Hematopoietic multipotent progenitor cell treated with erythropoietin and hydrocortisone succinate and interleukin-3 and kit ligand, for 6 days (in vitro differentiated cells): ENCODE measurements around the gene MCEMP1.

Source experiments
- DNase-seq: peaks from one replicate; pipeline ENCODE4 v3.0.0-alpha.2; 2015

MCEMP1 gene

DNA sequence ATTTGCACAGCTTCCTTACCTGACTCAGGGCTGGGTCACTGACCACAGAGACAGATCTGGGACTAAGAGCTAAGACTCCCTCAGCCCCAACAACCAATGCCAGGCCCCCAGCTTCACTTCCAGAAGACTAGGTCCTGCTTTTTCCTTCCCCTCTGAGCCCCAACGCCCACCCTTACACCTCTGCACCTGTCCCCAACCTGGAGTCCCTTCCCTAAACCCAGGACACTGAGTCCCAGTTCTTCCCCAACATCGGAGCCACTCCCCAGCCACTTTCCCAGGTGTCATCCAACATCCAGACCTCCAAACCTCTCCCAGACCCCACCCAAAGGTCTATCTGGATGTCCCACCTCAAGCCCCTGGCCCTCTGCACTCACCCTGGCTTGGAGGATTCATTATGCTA is 22.1 kb downstream of the MCEMP1 start:
- no peak for DNase-seq

DNA sequence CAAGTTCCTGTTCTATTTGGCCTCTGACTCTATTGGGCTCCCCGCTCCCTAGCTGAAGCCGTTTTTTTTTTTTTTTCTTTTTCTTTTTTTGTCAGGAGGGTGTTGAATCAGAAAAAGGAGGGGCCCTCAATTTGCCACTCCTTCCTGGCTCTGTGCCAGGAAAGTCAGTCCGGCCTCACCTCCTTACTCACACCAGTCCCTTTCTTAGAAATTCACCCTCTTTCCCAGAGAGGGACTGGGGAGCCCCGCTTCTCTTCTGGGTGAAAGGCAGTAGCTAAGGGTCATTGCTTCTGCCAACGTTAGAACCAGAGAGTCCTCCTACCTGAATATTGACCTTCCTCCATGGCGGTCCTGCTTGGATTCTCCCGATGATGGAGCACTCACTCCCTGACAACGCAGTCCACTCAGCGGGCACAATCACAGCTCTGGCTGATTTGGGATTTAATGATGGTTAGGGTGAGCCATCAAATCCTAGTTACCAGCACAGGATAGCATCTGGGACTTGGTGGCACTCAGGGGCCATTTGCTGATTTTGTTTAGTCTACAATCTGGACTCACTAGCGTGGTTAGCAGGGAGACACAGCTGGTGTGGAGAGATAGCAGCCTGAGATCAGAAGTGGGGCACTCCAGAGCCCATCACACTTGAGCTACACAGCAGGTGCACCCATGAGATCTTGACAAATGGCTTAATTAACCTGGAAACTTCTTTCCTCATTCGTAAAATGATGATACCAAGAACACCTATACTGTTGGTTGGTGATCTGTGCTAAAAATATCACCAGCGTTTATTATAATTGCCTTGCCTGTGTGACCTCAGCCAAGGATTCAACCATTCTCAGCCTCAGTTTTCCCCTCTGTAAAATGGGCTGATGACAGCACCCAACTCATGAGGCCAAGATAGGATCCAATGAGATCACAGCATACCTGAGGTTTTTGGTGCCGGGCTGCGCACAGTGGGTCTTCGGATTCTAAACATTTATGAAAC is 22.8 kb downstream of the MCEMP1 start:
- DNase-seq, result peak; percentile 62

DNA sequence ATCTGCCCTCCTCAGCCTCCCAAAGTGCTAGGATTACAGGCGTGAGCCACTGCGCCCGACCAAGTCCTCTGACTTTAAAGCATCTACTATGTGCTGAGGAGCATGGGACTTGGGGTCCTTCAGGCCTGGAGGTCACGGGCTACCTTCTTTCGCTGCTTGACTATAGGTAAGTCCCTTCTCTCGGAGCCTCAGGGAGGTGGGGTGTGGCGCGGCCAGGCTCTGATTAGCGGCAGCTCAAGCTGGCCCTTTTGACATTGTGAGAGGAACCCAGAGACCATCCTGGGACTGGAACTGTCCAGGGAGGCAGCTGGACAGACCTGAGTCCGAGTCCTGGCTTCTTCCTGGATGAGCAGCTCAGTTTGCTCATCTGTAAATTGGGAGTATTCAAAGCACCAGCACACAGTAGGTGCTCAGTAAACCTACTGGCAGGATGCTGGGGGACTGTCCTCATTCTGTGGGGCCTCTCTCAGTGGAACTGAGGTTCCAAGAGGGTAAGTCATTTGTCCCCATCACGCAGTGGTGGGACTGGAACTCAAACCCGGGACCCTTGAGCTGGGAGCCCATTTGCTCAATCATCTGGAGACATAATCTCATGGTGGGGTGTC is 24.3 kb downstream of the MCEMP1 start:
- no peak for DNase-seq

DNA sequence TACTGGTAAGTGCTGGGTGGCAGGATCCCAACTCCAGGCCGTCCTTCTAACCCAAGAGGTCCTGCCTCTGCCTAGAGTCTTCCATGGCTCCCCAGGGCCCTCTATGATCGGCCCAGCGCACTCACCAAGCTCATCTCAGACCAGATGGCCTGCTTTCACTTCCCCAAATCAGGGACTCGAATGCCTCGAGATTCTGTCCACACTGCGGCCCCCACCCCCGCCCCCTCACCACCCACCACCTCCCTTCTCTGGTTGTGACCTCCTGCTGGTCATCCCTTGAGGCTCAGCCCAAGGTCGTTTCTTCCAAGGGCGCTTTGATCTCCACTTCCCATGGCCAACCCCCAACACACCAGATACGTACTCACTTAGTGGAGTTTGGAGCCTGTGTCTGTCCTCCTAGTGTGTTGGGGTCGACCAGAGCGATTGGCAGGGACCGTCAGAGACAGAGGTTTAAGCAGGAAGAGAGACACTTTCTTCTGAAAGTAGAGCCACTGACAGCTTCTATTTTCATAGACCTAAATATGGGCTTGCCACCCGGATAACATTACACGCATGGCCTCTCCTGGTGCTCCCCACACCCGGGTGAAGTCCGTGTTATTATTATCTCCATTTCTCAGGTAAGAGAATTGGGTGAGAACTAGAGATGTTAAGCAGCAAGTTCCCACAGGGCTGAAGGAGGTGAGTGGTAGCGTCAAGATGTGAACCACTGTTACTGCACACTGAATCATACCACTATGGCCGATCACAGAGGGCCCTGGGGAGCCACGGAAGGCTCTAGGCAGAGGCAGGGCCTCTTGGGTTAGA is 25.0 kb downstream of the MCEMP1 start, which contains the start of gene FCER2:
Gene FCER2 (minus strand): TSS at position 478 of the 804 bp plus-strand sequence. CDS start 2,371 bp downstream, outside the sequence.
- no peak for DNase-seq

DNA sequence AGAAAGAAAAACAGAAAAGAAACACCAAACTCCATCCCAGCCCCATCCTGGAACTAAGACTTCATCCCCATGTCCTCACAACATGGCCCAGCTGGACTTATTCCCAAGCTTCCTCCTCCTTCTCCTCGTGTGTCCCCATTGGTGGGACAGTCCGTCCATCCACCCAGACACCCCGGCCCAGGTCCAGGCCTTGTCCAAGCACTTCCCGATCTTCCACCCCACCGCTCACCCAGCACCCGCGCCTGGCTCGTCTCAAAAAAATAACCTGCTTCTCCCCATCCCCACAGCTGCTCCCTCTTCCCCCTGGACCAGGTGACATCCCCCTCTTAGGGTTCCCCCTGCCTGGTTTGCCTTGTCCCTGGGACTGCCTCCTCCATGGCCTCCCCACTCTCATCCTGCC is 26.4 kb downstream of the MCEMP1 start:
- DNase-seq, result no peak

DNA sequence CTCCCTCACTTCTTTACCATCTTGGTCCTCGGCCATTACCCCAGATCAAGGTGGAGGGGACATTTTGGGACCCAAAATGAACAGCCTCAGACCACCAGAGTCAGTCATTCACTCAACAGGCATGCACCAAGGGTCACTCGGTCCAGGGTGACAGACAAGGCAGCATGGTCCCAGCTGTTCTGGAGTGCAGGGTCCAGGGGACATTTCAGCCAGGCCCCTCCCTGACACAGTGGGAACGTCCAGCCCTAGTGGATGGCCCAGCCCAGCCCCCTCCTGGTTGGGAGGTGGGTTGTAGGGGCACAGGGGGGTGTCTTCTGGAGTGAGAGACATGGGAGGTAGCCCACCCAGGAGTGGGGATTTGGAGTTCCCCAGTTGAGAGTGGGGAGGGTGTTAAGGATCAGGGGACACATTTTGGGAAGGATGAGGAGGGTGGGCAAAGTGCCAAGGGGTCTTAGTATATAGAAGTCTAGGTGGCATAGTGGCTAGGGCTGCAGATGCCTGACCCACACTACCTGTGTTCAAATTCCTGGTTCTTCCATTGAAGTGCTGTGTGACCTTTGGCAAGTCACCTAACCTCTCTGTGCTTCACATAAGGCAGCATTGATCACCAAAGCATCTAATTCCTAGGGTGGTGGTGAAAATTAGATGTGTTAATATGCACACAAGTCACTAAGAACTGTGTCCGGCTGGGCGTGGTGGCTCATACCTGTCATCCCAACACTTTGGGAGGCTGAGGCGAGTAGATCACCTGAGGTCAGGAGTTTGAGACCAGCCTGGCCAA is 27.6 kb downstream of the MCEMP1 start:
- no peak for DNase-seq

DNA sequence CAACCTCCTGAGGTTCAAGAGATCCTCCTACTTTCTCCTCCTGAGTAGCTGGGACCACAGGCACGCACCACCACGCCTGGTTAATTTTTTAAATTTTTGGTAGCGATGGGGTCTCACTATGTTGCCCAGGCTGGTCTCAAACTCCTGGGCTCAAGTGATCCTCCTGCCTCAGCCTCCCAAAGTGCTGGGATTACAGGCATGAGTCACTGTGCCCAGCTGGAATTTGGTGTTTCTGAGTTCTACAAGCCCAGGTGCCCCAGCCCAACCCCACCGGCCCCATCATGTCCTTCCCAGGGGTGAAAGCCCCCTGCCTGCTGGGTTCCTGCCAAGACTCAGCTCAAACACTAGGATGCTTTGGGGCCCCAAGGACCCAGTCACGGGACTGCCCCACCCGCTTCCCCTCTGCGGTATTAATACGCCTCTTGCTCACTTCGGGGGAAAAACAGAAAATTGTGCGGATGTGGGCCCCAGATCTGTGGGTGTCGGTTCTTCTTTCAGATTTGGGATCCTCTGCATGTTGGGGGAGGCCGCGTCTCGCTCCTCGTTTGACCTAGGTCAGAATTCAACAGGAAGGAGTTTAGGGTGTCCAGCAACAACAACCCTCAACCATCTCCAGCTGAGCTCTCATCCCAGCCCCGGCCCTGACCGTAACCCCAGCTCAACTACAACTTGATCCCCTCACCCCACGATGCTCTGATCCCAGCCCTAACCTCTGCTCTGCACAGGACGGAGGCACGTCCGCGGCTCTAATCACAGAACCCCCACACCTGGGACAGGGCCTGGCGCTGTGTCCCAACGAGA is 28.7 kb downstream of the MCEMP1 start:
- peak; percentile 66 for DNase-seq

DNA sequence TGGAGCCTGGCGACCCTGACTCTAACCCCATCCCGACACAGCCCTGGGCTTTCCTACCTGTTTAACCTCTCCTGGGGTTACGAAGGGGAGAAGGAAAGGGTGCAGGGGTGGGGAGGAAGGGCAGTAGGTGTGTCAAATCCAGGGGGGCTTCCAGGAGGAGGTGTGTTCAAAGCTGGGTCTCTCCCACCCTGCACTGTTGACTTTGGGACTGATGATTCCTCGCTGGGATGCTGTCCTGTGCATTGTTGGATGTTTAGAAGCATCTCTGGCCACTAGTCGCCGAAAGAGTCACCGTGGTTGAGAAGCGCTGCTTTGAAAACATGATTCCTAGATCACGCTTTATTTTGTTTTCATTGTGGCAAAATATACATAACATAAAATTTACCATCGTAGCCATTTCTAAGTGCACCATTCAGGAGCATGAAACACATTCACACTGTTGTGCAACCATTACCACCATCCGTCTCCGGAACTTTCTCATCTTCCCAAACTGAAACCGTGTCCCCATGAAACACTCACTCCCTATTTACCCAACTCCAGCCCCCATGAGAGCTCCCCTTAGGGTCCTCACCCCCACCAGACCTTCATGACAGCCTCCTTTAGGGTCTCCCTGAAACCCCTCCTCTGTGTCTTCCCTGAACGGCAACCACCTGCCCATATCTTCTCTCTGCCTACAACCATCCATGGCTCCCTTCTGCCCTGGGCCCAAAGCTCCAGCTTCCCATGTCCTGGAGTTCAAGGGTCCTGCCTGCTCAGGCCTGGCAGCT is 29.5 kb downstream of the MCEMP1 start:
- DNase-seq, result no peak

DNA sequence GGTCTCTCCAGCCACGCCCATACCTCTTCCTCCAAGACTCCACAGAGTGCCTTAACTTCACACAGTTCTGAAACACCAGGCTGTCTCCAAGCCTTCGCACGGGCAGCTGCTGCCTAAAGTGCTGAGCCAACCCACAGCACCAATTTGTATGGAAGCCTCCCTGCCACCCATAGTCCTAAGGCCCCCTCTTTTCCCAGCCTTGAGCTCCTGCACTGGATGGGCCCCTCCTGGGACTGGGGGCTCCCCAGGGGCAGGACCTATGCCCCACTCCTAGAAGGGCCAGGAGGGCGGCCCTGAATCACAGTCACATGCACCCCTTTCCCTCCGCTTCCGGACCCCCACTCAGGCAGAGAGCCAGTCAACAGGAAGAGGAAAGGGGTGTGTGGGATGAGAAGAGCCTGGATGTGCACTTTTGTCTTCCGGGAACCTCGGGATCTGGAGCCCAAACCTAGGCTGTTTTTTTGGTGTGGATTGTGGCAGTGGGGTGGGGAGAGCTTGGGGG is 30.1 kb downstream of the MCEMP1 start:
- DNase-seq, result no peak

DNA sequence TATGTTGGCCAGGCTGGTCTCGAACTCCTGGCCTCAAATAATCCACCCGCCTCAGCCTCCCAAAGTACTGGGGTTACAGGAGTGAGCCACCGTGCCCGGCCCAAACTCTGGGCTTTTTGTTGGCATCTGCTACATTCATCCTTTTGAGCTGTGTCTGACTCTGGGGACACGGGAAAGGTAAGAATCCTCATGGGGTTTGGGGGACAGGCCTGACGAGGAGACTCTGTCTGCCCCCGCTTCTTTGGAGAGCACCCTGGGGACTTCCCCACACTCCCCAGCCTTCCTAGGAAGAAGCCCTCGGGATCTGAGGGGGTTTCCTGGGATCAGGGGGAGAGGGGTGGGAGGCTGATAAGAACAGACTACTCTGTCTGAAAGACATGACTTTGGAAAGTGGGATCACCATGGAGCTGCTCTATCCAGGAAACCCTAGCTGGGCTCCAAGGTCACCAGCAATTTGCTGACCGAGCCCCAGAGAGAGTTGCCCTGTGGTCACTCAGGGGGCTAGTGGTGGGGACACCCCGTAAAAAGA is 33.1 kb downstream of the MCEMP1 start:
- DNase-seq, result no peak

DNA sequence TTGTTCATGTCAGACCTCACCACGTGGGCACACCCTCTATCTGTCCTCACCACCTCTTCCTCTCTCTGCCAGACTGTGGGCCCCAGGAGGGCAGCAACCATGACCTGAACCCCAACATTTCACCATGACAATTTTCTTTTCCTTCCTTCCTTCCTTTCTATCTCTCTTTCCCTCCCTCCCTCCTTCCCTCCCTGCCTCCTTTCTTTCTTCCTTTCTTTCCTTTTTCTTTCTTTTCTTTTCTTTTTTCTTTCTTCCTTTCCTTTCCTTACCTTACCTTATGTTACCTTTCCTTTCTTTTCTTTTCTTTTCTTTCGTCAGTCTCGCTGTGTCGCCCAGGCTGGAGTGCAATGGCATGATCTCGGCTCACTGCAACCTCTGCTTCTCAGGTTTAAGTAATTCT is 33.7 kb downstream of the MCEMP1 start:
- DNase-seq, result no peak

DNA sequence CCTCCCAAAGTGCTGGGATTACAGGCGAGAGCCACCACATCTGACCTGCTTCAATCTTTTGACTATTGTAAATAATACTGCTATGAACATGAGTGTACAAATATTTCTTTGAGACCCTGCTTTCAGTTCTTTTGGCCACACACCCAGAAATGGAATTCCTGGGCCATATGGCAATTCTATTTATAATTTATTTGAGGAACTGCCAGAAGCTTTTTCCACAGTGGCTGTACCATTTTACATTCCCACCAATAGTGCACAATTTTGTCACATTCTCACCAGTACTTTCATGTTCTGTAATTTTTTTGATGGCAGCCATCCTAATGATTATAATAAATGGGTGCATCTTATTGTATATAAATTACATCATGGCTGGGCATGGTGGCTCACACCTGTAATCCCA is 38.8 kb downstream of the MCEMP1 start:
- DNase-seq, result no peak

DNA sequence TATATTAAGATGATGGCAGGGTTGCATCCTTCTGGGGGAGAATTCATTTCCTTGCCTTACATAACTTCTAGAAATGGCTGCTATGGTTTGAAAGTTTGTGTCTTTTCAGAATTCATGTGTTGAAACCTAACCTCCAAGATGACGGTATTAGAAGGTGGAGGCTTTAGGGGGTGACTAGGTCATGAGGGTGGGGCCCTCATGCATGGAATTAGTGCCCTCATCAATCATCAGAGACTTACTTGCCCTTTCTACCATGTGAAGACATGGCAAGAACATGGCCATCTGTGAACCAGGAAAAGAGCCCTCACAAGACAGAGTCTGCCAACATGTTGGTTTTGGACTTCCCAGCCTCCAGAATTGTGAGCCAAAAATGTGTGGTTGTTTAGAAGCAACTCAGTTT is 39.9 kb downstream of the MCEMP1 start:
- DNase-seq, result no peak

DNA sequence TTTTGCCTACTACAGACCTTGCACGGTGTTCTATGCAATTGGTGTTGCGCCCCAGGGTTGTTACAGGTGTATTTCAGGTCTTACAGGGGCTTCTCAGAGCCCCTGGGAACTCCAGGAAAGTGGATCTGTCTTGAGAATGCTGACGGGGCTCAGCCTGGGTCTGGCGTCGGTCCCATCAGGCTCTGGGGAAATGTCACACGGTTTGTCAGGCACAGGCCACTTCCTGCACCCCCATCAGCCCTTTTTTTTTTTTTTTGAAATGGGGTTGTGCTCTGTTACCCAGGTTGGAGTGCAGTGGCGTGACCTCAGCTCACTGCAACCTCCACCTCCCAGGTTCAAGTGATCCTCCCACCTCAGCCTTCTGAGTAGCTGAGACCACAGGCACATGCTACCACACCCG is 41.8 kb downstream of the MCEMP1 start:
- no peak for DNase-seq

DNA sequence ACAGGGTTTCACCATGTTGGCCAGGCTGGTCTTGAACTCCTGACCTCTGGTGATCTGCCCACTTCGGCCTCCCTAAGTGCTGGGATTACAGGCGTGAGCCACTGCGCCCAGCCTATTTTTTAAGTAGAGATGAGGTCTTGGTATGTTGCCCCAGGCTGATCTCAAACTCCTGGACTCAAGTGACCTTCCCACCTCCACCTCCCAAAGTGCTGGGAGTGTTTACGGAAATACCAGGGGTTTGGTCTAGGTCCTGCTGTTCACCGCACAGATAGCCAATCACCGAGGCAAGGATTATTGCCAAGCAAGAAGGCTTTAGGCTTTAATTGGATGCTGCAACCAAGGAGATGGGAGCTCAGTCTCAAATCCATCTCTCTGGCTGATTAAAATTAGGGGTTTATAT is 43.5 kb downstream of the MCEMP1 start:
- DNase-seq, result no peak

DNA sequence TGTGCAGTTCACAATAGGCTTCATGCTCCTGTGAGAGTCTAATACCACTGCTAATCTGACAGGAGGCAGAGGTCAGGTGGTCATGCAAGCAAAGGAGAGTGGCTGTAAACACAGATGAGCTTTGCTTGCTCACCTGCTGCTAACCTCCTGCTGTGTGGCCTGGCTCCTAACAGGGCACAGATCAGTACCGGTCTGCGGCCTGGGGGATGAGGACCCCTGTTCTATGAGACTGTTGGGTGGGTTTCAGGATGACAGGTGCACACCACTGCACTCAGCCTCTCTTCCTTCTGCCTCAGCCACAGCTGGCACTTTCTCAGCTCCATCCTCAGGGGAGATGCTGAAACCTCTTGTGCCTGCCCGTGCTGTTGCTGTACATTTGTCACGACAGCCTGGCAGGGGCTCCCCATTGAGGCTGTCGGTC is 45.4 kb downstream of the MCEMP1 start:
- no peak for DNase-seq

DNA sequence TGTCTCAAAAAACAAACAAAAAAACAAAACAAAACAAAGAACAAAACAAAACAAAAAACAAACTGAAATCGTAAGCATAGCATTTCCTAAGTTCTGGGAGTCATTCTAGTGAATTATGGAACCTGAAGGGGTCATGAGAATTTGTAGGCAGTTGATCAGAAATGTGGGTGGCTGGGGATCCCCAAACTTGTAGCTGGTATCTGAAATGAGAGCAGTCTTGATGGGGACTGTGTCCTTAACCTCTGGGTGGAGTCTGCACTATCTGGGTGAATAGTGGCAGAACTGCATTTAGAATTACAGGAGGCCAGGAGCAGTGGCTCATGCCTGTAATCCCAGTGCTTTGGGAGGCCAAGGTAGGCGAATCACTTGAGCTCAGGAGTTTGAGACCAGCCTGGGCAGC is 48.9 kb downstream of the MCEMP1 start:
- DNase-seq, result no peak

DNA sequence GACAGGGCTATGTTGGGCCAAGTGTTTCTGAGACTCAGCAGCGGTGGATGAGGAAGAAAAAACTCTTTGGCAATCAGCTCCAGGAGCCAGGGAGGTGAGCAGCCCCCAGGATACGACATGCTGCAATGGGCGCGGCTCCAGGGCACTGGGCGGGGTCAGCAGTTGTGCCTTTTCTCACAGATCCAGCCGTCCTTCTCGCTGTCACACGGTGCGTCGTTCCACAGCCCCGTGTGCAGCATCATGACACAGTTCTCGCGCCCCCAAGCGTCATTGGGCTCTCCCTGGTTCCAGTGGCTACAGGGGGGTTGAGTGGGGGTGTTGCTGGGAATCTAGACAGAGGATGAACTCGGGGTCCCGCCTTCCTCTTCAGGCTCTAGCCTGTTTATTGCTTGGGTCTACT is 52.3 kb downstream of the MCEMP1 start:
- DNase-seq, result peak; percentile 43
